B cell (primary cell): ENCODE measurements around the gene CNNM3. TPM values are rescaled to one million over a fixed set of nuclear protein-coding genes. Genes with fewer than 3 reads are reported as not detected.

Experiments used
- ATAC-seq: fragments of 200-7000 bp; cut with Tn5 transposase; one replicate; pipeline ENCODE4 v1.10.0; 2021; ENCODE audit warnings: low read depth, mild to moderate bottlenecking, moderate number of reproducible peaks, moderate library complexity
- CTCF ChIA-PET: fragments of 350-600 bp; sonication (Branson Sonifier 250); formaldehyde crosslinking; loops from one replicate; lab custom pipeline; 2021; ENCODE audit warnings: antibody characterized with exemption, inconsistent platforms; lab: Charles Lee
- POLR2A ChIA-PET: fragments of 350-600 bp; sonication (Branson Sonifier 250); formaldehyde crosslinking; loops from one replicate; lab custom pipeline; 2021; ENCODE audit warnings: antibody characterized with exemption; lab: Charles Lee
- DNase-seq: peaks from one replicate; pipeline ENCODE4 v3.0.0; 2013
- H2AFZ ChIP-seq: 2 replicates; pipeline ENCODE4 v1.6.1; 2012; ENCODE audit warnings: mild to moderate bottlenecking, low read depth, low read length; ENCODE audit not compliant: insufficient read depth, poor library complexity, severe bottlenecking
- H3K27ac ChIP-seq, 2 donors: 1 replicate in 1 of 2; 2 replicates in 1 of 2; pipeline ENCODE4 v1.5.1; 2012 to 2013; ENCODE audit warnings: low read length in 2 of 2, mild to moderate bottlenecking in 2 of 2, moderate library complexity in 1 of 2
- H3K27me3 ChIP-seq, 4 experiments: fragments of 200-600 bp in 1 of 4; sonication (generic) in 1 of 4; replicated peaks in 1 of 4; 1 replicate in 2 of 4; 2 replicates in 2 of 4; pipeline versions ENCODE4 v1.6.1 to v1.7.0; 2013 to 2016; ENCODE audit warnings: low read length in 3 of 4, mild to moderate bottlenecking in 2 of 4, mixed read lengths in 1 of 4, moderate library complexity in 1 of 4; ENCODE audit not compliant: insufficient read depth in 4 of 4, control insufficient read depth in 3 of 4; ENCODE audit errors: control extremely low read depth in 1 of 4
- H3K36me3 ChIP-seq, 2 experiments: replicated peaks in 1 of 2; 1 replicate in 1 of 2; 2 replicates in 1 of 2; pipeline versions ENCODE4 v1.6.1 to v1.7.1; 2013; ENCODE audit warnings: low read length in 1 of 2; ENCODE audit not compliant: insufficient read depth in 2 of 2, control insufficient read depth in 1 of 2; ENCODE audit errors: control extremely low read depth in 1 of 2, extremely low read depth in 1 of 2
- H3K4me1 ChIP-seq, 2 donors: fragments of 200-600 bp in 1 of 2; sonication (generic) in 1 of 2; 1 replicate in 1 of 2; 2 replicates in 1 of 2; pipeline versions ENCODE4 v1.5.1 to v1.6.1; 2013 to 2017; ENCODE audit warnings: low read length in 2 of 2; ENCODE audit not compliant: control insufficient read depth in 2 of 2, insufficient read depth in 2 of 2
- H3K4me2 ChIP-seq: replicated peaks from 2 replicates; pipeline ENCODE3; 2012; ENCODE audit warnings: mild to moderate bottlenecking, low read depth, low read length; ENCODE audit not compliant: poor library complexity, severe bottlenecking
- H3K4me3 ChIP-seq, 5 experiments: fragments of 200-600 bp in 1 of 5; sonication (generic) in 1 of 5; 1 replicate in 3 of 5; 2 replicates in 2 of 5; pipeline versions ENCODE4 v1.5.1 to v1.7.0; 2011 to 2016; ENCODE audit warnings: low read length in 4 of 5, mild to moderate bottlenecking in 4 of 5, low read depth in 2 of 5, control low read depth in 1 of 5, moderate library complexity in 1 of 5; ENCODE audit not compliant: insufficient read depth in 1 of 5; ENCODE audit errors: control extremely low read depth in 1 of 5, extremely low read depth in 1 of 5
- H3K79me2 ChIP-seq: fragments of 200-600 bp; sonication (generic); one replicate; pipeline ENCODE4 v1.6.0; 2016; ENCODE audit warnings: low read length; ENCODE audit not compliant: control insufficient read depth, insufficient read depth
- H3K9ac ChIP-seq: fragments of 200-600 bp; sonication (generic); 2 replicates; pipeline ENCODE4 v1.6.1; 2017; ENCODE audit warnings: mild to moderate bottlenecking, low read length, moderate library complexity
- H3K9me3 ChIP-seq, 3 donors: one replicate each; pipeline versions ENCODE4 v1.6.1 to v1.7.1; 2013; ENCODE audit warnings: low read length in 2 of 3; ENCODE audit not compliant: control insufficient read depth in 2 of 3, insufficient read depth in 1 of 3; ENCODE audit errors: control extremely low read depth in 1 of 3
- H4K20me1 ChIP-seq: 2 replicates; pipeline ENCODE4 v1.6.0; 2012; ENCODE audit warnings: mild to moderate bottlenecking, low read length; ENCODE audit not compliant: insufficient read depth, control insufficient read depth, poor library complexity, severe bottlenecking
- H3K27ac Mint-ChIP-seq: one replicate; pipeline ENCODE4 v1.8.0; 2021; ENCODE audit warnings: mixed read lengths
- H3K27me3 Mint-ChIP-seq: one replicate; pipeline ENCODE4 v1.8.0; 2021; ENCODE audit warnings: mixed read lengths
- H3K4me1 Mint-ChIP-seq: one replicate; pipeline ENCODE4 v1.8.0; 2021; ENCODE audit warnings: mixed read lengths
- H3K4me3 Mint-ChIP-seq: one replicate; pipeline ENCODE4 v1.8.0; 2021; ENCODE audit warnings: mixed read lengths
- H3K9me3 Mint-ChIP-seq: one replicate; pipeline ENCODE4 v1.8.0; 2022; ENCODE audit warnings: mixed read lengths; ENCODE audit not compliant: insufficient read depth
- EZH2 ChIP-seq: IDR thresholded peaks from 2 replicates; pipeline ENCODE4 v1.6.1; 2012; ENCODE audit warnings: borderline replicate concordance, low read depth, mild to moderate bottlenecking, moderate library complexity, low read length; ENCODE audit not compliant: insufficient read depth, poor library complexity, severe bottlenecking
- WGBS: methylation state at CpG from one replicate; pipeline ENCODE4 v1.1.5; 2013; ENCODE audit warnings: missing lambda C conversion rate; ENCODE audit not compliant: insufficient coverage; 5-methylcytosine and 5-hydroxymethylcytosine counted together
- intact Hi-C: fragments of 100-400 bp; cut with micrococcal nuclease; formaldehyde crosslinking; loops from one replicate; pipeline ENCODE4 v1.10.0; 2022
- polyA plus RNA-seq: library from polyadenylated mRNA; depleted of rRNA; stranded (reverse); fragments of >200 nt; gene quantifications from 2 replicates; pipeline ENCODE4 v1.2.3, GENCODE V29; 2012
- total RNA-seq, 2 donors: library from RNA; stranded (reverse); fragments of 120-200 nt in 1 of 2; gene quantifications; 1 replicate in 1 of 2; 2 replicates in 1 of 2; pipeline versions ENCODE4 v1.2.3 to v1.2.4, GENCODE V29; 2013 to 2022
- TF ChIP-seq, protein P1 (sequence below): fragments of 200-600 bp; IDR thresholded peaks from one replicate; pipeline ENCODE4 v1.8.0; 2022; ENCODE audit warnings: antibody characterized with exemption, mild to moderate bottlenecking

CNNM3 gene
- total and polyA plus RNA-seq, 2 donors (not counting 1 experiment from before 2014, with no cell fraction given): 28.8 to 54.7 TPM

DNA sequence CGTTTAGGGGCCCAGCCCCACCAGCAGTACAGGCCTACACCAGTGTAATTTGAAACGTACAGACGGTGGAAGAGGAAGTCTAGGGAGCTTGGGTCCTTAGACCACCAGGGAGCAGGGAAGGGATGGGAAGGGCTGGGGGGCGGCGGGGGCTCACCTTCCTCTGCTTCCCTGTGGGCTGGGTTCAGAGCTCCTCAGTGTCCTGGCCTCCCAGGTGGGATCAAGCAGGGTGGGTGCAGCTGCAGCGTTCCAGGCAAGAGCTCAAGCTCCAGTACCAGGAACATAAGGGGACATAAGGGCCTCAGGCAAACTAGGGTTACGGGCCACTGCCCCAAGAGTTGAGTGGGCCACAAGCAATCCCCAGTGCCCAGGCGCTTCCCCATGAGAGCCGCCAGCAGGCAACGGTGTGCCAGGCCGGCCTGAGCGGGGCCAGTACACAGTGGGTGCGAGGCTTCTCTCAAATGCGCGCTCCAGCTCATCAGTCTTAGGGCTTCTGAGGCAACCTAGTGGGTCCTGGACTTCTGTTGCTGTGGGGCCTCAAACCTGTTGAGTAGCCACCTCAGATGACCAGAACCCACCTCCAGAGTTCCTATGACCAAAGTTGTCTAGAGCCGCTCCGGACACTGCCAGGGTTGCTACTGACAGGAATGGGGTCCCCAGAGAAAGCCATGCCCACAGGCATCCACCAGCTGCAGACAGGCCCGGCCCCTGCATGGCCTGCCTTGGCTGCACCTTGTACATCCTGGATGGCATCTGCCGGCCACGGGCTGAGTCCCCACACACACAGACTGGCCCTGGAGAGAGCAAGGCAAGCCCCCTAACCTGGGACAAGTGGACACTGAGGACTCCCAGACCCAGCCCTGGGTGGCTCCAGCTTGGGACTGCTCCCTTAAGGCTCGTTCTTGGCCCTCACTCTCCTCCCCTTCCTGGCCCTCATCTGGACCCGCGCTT is 22.6 kb downstream of the CNNM3 start:
- CTCF ChIA-PET: interaction anchor here (0.8 to 1.7 kb wide), 6 partner anchors 19 to 112 kb away, joined by 3 to 11 read pairs (median 4); partner anchors contain the start of genes ANKRD39 and CNNM3
- H3K4me3 Mint-ChIP-seq: peak overlapping the region; percentile 82
- 85% methylated on average over 22 of the region's 23 CpGs for WGBS
- ATAC-seq (no peak), DNase-seq (no peak)
- peak overlapping the region; percentile 80 for H3K4me2 ChIP-seq
- POLR2A ChIA-PET: interaction anchor here (1.4 to 2.4 kb wide), 2 partner anchors 19 to 22 kb away, joined by 6 to 8 read pairs; partner anchors contain the start of genes ANKRD39 and CNNM3
- H3K4me1 Mint-ChIP-seq: peaks cover 19% of the 10 kb centered on the region
- TF ChIP-seq, protein P1, sequence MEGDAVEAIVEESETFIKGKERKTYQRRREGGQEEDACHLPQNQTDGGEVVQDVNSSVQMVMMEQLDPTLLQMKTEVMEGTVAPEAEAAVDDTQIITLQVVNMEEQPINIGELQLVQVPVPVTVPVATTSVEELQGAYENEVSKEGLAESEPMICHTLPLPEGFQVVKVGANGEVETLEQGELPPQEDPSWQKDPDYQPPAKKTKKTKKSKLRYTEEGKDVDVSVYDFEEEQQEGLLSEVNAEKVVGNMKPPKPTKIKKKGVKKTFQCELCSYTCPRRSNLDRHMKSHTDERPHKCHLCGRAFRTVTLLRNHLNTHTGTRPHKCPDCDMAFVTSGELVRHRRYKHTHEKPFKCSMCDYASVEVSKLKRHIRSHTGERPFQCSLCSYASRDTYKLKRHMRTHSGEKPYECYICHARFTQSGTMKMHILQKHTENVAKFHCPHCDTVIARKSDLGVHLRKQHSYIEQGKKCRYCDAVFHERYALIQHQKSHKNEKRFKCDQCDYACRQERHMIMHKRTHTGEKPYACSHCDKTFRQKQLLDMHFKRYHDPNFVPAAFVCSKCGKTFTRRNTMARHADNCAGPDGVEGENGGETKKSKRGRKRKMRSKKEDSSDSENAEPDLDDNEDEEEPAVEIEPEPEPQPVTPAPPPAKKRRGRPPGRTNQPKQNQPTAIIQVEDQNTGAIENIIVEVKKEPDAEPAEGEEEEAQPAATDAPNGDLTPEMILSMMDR: no peak
- no peak for TF ChIP-seq EZH2
- no peaks in the 10 kb centered on the region for H3K27me3 Mint-ChIP-seq
- no peaks in the 10 kb centered on the region for H3K79me2 ChIP-seq
- H3K4me1 ChIP-seq: peaks cover 10 to 18% of the 10 kb centered on the region in 2 donors
- H3K4me3 ChIP-seq: peak overlapping the region in 4 of 5 experiments; percentile 34 to 51 (median 47)
- H3K27ac Mint-ChIP-seq: peak overlapping the region; percentile 77
- peaks cover 0 to 20% of the 10 kb centered on the region in 2 experiments for H3K36me3 ChIP-seq
- peak overlapping the region; percentile 55 for H3K9ac ChIP-seq
- no peaks in the 10 kb centered on the region for H3K9me3 ChIP-seq
- H3K9me3 Mint-ChIP-seq: no peaks in the 10 kb centered on the region
- H2AFZ ChIP-seq: peak overlapping the region; percentile 70
- H3K27me3 ChIP-seq: no peaks in the 10 kb centered on the region
- H3K27ac ChIP-seq: peak overlapping the region in 1 of 2 donors; percentile 42
- H4K20me1 ChIP-seq: no peaks in the 10 kb centered on the region
- intact Hi-C loops: loop anchor here (1.0 kb wide), 1 partner anchor 19 kb away; no protein-coding TSS in a partner anchor
